Psoas muscle (tissue), 8 donors: ENCODE results near the gene SH3RF1. TPM values are rescaled to one million over a fixed set of nuclear protein-coding genes. Genes with fewer than 3 reads are reported as not detected.

ENCODE experiments used
- ATAC-seq, 4 donors: fragments of 200-7000 bp; cut with Tn5 transposase; one replicate each; pipeline ENCODE4 v1.9.1; 2020; ENCODE audit warnings: moderate library complexity in 3 of 4, mild to moderate bottlenecking in 2 of 4
- DNase-seq, 2 donors: peaks; one replicate each; pipeline ENCODE4 v3.0.0-alpha.2; 2020
- H3K27ac ChIP-seq: fragments of 200-600 bp; one replicate; pipeline ENCODE4 v1.8.0; 2022
- H3K27me3 ChIP-seq, 3 donors: fragments of 200-600 bp in 1 of 3; one replicate each; pipeline versions ENCODE4 v1.6.1 to v1.8.0; 2013 to 2022; ENCODE audit warnings: low read length in 2 of 3, mild to moderate bottlenecking in 2 of 3, moderate library complexity in 1 of 3; ENCODE audit not compliant: insufficient read depth in 3 of 3
- H3K36me3 ChIP-seq, 2 donors: fragments of 200-600 bp in 1 of 2; one replicate each; pipeline versions ENCODE4 v1.6.1 to v1.8.0; 2013 to 2022; ENCODE audit warnings: low read depth in 1 of 2, mild to moderate bottlenecking in 1 of 2, moderate library complexity in 1 of 2; ENCODE audit not compliant: insufficient read depth in 1 of 2
- H3K4me1 ChIP-seq: fragments of 200-600 bp; one replicate; pipeline ENCODE4 v1.8.0; 2022
- H3K4me3 ChIP-seq: fragments of 200-600 bp; one replicate; pipeline ENCODE4 v1.8.0; 2022; ENCODE audit warnings: mild to moderate bottlenecking
- H3K9me3 ChIP-seq: fragments of 200-600 bp; one replicate; pipeline ENCODE4 v1.8.0; 2022
- CTCF ChIP-seq: fragments of 200-600 bp; IDR thresholded peaks from one replicate; pipeline ENCODE4 v1.8.0; 2022; ENCODE audit warnings: antibody characterized with exemption
- WGBS, 3 donors: extraction: QIAGEN DNeasy Blood & Tissue Kit; methylation state at CpG; one replicate each; pipeline versions ENCODE4 v1.1.6 to v1.1.7; 2013; 5-methylcytosine and 5-hydroxymethylcytosine counted together
- intact Hi-C, 2 donors: fragments of 100-400 bp; cut with DNase I; formaldehyde crosslinking; loops; one replicate each; pipeline versions ENCODE4 v1.11.0 to v1.14.2; 2022
- polyA plus RNA-seq, 3 donors: library from polyadenylated mRNA; stranded (reverse); fragments of 200-250 nt; gene quantifications; one replicate each; pipeline ENCODE4 v1.2.3, GENCODE V29; 2013
- total RNA-seq, 4 donors: library from RNA; stranded (reverse); fragmentation: NEBNext Ultra II Directional in 2 of 4; extraction: Animal tissue kit (Norgen Biotek cat#: 25700) in 2 of 4; gene quantifications; one replicate each; pipeline versions ENCODE4 v1.2.1 to v1.2.4, GENCODE V29; 2021 to 2023
- donor health status: healthy with polysubstance abuse.
- donor health status: DM: no; HTN: no; CAD: no; lungs with moderate emphysema.
- donor health status: Bipolar disorder and iron deficiency.
- donor health status: healthy.
- donor health status: DM: yes; HTN: yes; CAD: no.
- donor health status: DM: no; HTN: no; CAD: no.
- donor health status: DM: no; HTN: no; CAD: no.
- donor health status: DM: yes; HTN: yes; CAD: no.

SH3RF1 gene
- total and polyA plus RNA-seq, 7 donors, result 4.8 to 35.9 (median 19.2) TPM

GRCh38 chr4:169137558-169137920 lies 133.2 kb downstream of the SH3RF1 start:
- Histone ChIP-seq H3K36me3 (peaks cover 0 to 35% of the 10 kb centered on the region in 2 donors), H3K9me3 (no peaks in the 10 kb centered on the region), H3K27ac (no peak overlapping the region), H3K4me1 (peaks cover 22% of the 10 kb centered on the region), H3K4me3 (no peak overlapping the region), H3K27me3 (no peaks in the 10 kb centered on the region)
- DNase-seq, result no peak
- no peak for TF ChIP-seq CTCF
- 79 to 85% (median 84%) methylated on average over 2 of the region's 2 CpGs for WGBS, 3 donors
- no peak for ATAC-seq
- intact Hi-C loops, result loop anchor here in 1 of 2 donors (5.0 to 10.0 kb wide), 2 partner anchors 113 to 135 kb away; partner anchors contain the start of gene SH3RF1

GRCh38 chr4:169136796-169137557 lies 133.8 kb downstream of the SH3RF1 start:
- 65 to 80% (median 66%) methylated on average over 3 of the region's 3 CpGs for WGBS, 3 donors
- Histone ChIP-seq H3K9me3 (no peaks in the 10 kb centered on the region), H3K36me3 (peaks cover 0 to 41% of the 10 kb centered on the region in 2 donors), H3K27me3 (no peaks in the 10 kb centered on the region), H3K4me1 (peaks cover 22% of the 10 kb centered on the region), H3K27ac (no peak overlapping the region), H3K4me3 (no peak overlapping the region)
- ATAC-seq, result no peak
- DNase-seq, result no peak
- intact Hi-C loops, result loop anchor here in 1 of 2 donors (5.0 to 10.0 kb wide), 2 partner anchors 112 to 135 kb away; partner anchors contain the start of gene SH3RF1
- TF ChIP-seq CTCF, result no peak

GRCh38 chr4:169136330-169136729 lies 134.4 kb downstream of the SH3RF1 start:
- ATAC-seq (peak in 2 of 4 donors; percentile 30 to 53), DNase-seq (no peak)
- Histone ChIP-seq H3K4me1 (peaks cover 22% of the 10 kb centered on the region), H3K9me3 (no peaks in the 10 kb centered on the region), H3K4me3 (no peak overlapping the region), H3K27ac (no peak overlapping the region), H3K36me3 (peaks cover 0 to 47% of the 10 kb centered on the region in 2 donors), H3K27me3 (no peaks in the 10 kb centered on the region)
- WGBS, 3 donors, result 49 to 71% (median 56%) methylated on average over 7 of the region's 7 CpGs
- intact Hi-C loops, result loop anchor here in 1 of 2 donors (5.0 to 10.0 kb wide), 2 partner anchors 112 to 136 kb away; partner anchors contain the start of gene SH3RF1
- no peak for TF ChIP-seq CTCF

DNA sequence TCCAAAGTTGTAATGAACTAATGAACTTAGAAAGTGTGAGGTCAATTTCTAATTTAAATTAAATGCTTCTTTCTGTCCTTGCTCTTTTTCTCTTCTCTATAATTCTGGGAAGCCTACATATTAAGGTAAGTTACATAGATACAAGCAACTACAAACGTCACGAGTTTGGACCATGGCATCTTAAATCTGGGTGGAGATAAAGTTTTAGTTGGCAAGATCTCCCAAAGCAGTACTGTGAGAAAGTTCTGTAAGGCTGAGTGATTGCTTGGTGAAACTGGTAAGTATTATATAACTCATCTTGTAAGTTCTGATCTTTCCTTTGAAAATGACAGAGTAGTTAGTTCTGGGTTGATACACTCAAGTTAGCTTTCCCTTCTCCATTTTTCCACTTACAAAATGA lies 135.0 kb downstream of the SH3RF1 start:
- ATAC-seq, result no peak
- H3K27me3 ChIP-seq, result no peaks in the 10 kb centered on the region
- intact Hi-C loops, result loop anchor here in 1 of 2 donors (5.0 to 10.0 kb wide), 2 partner anchors 111 to 137 kb away; partner anchors contain the start of gene SH3RF1
- H3K9me3 ChIP-seq, result no peaks in the 10 kb centered on the region
- H3K4me3 ChIP-seq, result no peak overlapping the region
- DNase-seq, result no peak
- H3K27ac ChIP-seq, result peak overlapping the region; percentile 5
- no peak for TF ChIP-seq CTCF
- 53 to 79% (median 59%) methylated on average over 2 of the region's 2 CpGs for WGBS, 3 donors
- peaks cover 22% of the 10 kb centered on the region for H3K4me1 ChIP-seq
- H3K36me3 ChIP-seq, result peaks cover 0 to 53% of the 10 kb centered on the region in 2 donors
